ENCODE data around the gene GJC3.
A peak's percentile ranks its signal among the peaks of the same experiment; 100 is the strongest.
"Not testable (repeated sequence)": the region's sequence is repeated elsewhere in the genome, so short reads cannot be mapped to it uniquely, and the experiment has no call there.

GJC3 gene

GRCh38 chr7:99928188-99928587, 1.2 kb downstream of the GJC3 start:
- no peak for DNase-seq

- DNase-seq: no peak
Observed at GRCh38 chr7:99927536-99927935, 1.9 kb downstream of the GJC3 start.

- no peak for DNase-seq
Observed at GRCh38 chr7:99926321-99926720, 3.1 kb downstream of the GJC3 start.

- DNase-seq: no peak
Observed at GRCh38 chr7:99923200-99923599, 6.2 kb downstream of the GJC3 start.

GRCh38 chr7:99920149-99920548, 9.3 kb downstream of the GJC3 start:
- no peak for DNase-seq

GRCh38 chr7:99919814-99920112, 9.7 kb downstream of the GJC3 start:
- no peak for DNase-seq

- peak; percentile 91 for DNase-seq
Observed at GRCh38 chr7:99918959-99919813, 10.2 kb downstream of the GJC3 start, which contains the start of gene TRIM4. Gene TRIM4 (minus strand): TSS chr7:99919530. CDS start chr7:99919401, 129 bp downstream.

GRCh38 chr7:99910976-99911375, 18.4 kb downstream of the GJC3 start:
- DNase-seq: no peak

- DNase-seq: no peak
Observed at GRCh38 chr7:99901581-99901980, 27.8 kb downstream of the GJC3 start.

- no peak for DNase-seq
Observed at GRCh38 chr7:99899830-99900519, 29.4 kb downstream of the GJC3 start.

- no peak for DNase-seq
Observed at GRCh38 chr7:99898836-99899235, 30.6 kb downstream of the GJC3 start.

GRCh38 chr7:99898023-99898357, 31.4 kb downstream of the GJC3 start:
- DNase-seq: no peak

- DNase-seq: no peak
Observed at GRCh38 chr7:99897322-99898022, 31.9 kb downstream of the GJC3 start.

GRCh38 chr7:99894738-99895137, 34.7 kb downstream of the GJC3 start:
- DNase-seq: no peak

GRCh38 chr7:99893280-99893679, 36.1 kb downstream of the GJC3 start:
- DNase-seq: no peak

GRCh38 chr7:99890348-99890747, 39.1 kb downstream of the GJC3 start:
- not testable (repeated sequence) for DNase-seq

GRCh38 chr7:99888366-99888765, 41.1 kb downstream of the GJC3 start:
- DNase-seq: not testable (repeated sequence)

- DNase-seq: no peak
Observed at GRCh38 chr7:99881370-99881769, 48.0 kb downstream of the GJC3 start.

GRCh38 chr7:99876933-99877332, 52.5 kb downstream of the GJC3 start, which contains the start of gene OR2AE1:
Gene OR2AE1 (minus strand): TSS chr7:99877033. CDS start chr7:99877033, 0 bp downstream.
- no peak for DNase-seq

GRCh38 chr7:99876491-99876890, 52.9 kb downstream of the GJC3 start:
- DNase-seq: no peak

Data from NCI-H526 treated with DMSO at 0.1 percent for 48 hours (cell line).